Measurements from ENCODE around the gene IL36B.

DNA sequence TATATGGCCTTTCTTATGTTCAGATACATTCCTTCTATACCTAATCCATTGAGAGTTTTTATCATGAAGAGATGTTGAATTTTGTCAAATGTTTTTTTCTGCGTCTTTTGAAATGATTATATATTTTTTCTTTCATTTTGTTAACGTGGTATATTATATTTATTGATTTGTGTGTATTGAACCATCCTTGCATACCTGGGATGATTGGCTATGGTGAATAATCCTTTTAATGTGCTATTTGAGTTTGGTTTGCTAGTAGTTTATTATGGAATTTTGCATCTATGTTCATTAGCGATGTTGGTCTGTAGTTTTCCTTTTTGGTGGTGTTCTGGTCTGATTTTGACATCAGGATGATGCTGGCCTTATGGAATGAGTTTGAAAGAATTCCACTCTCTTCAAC, 63.1 kb downstream of the IL36B start:
- TF ChIP-seq, protein P1, sequence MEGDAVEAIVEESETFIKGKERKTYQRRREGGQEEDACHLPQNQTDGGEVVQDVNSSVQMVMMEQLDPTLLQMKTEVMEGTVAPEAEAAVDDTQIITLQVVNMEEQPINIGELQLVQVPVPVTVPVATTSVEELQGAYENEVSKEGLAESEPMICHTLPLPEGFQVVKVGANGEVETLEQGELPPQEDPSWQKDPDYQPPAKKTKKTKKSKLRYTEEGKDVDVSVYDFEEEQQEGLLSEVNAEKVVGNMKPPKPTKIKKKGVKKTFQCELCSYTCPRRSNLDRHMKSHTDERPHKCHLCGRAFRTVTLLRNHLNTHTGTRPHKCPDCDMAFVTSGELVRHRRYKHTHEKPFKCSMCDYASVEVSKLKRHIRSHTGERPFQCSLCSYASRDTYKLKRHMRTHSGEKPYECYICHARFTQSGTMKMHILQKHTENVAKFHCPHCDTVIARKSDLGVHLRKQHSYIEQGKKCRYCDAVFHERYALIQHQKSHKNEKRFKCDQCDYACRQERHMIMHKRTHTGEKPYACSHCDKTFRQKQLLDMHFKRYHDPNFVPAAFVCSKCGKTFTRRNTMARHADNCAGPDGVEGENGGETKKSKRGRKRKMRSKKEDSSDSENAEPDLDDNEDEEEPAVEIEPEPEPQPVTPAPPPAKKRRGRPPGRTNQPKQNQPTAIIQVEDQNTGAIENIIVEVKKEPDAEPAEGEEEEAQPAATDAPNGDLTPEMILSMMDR (IDR thresholded peaks at IDR 0.05) = no peak
- TF ChIP-seq ZFX (IDR thresholded peaks at IDR 0.05; ENCODE audit: borderline replicate concordance) = no peak

Measured in 22Rv1 (cell line).